HL-60 (cell line): Measurements from ENCODE around the gene KIAA1217.

Source experiments
- GABPA ChIP-seq: IDR thresholded peaks from 2 replicates; pipeline ENCODE4 v1.6.1; 2012; ENCODE audit warnings: low read depth
- POLR2AphosphoS5 ChIP-seq: IDR thresholded peaks from 2 replicates; pipeline ENCODE4 v1.6.1; 2012; ENCODE audit warnings: low read depth
- SPI1 ChIP-seq: IDR thresholded peaks from 2 replicates; pipeline ENCODE4 v1.6.1; 2012; ENCODE audit warnings: low read depth, mild to moderate bottlenecking, borderline replicate concordance
- TF ChIP-seq, protein P1 (sequence below): IDR thresholded peaks from one replicate; pipeline ENCODE4 v1.5.1; 2011; ENCODE audit warnings: low read length, control low read depth, inconsistent platforms; ENCODE audit not compliant: insufficient read depth
- TF ChIP-seq, protein P2 (sequence below): IDR thresholded peaks from 2 replicates; pipeline ENCODE4 v1.6.1; 2012; ENCODE audit warnings: low read depth; ENCODE audit not compliant: insufficient replicate concordance

DNA sequence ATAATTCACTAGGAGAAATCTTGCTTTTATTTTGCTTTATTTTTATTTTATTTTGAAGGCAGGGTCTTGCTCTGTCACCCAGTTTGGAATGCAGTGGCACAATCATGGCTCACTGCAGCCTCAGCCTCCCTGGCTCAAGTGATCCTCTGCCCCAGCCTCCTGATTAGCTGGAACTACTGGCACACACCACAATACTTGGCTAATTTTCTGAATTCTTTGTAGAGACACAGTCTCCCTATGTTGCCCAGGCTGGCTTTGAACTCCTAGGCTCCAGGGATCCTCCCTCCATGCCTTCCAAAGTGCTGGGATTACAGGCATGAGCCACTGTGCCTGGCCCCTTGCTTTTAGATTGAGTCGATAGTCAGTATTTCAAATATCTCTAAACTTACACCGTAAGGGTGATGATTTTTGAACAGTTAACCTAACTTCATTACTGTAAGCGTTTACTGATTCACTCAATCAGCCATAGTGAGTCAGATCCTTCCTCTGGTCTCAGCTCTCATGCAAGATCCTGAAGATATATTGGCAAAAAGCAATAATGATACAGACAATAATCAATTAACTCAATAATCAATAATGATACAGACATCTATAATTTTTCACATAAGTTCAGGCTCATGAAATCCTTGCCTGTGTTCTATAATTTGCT lies 239.5 kb downstream of the KIAA1217 start:
- TF ChIP-seq, protein P1, sequence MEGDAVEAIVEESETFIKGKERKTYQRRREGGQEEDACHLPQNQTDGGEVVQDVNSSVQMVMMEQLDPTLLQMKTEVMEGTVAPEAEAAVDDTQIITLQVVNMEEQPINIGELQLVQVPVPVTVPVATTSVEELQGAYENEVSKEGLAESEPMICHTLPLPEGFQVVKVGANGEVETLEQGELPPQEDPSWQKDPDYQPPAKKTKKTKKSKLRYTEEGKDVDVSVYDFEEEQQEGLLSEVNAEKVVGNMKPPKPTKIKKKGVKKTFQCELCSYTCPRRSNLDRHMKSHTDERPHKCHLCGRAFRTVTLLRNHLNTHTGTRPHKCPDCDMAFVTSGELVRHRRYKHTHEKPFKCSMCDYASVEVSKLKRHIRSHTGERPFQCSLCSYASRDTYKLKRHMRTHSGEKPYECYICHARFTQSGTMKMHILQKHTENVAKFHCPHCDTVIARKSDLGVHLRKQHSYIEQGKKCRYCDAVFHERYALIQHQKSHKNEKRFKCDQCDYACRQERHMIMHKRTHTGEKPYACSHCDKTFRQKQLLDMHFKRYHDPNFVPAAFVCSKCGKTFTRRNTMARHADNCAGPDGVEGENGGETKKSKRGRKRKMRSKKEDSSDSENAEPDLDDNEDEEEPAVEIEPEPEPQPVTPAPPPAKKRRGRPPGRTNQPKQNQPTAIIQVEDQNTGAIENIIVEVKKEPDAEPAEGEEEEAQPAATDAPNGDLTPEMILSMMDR: no peak
- TF ChIP-seq GABPA: no peak
- no peak for TF ChIP-seq POLR2AphosphoS5
- TF ChIP-seq, protein P2, sequence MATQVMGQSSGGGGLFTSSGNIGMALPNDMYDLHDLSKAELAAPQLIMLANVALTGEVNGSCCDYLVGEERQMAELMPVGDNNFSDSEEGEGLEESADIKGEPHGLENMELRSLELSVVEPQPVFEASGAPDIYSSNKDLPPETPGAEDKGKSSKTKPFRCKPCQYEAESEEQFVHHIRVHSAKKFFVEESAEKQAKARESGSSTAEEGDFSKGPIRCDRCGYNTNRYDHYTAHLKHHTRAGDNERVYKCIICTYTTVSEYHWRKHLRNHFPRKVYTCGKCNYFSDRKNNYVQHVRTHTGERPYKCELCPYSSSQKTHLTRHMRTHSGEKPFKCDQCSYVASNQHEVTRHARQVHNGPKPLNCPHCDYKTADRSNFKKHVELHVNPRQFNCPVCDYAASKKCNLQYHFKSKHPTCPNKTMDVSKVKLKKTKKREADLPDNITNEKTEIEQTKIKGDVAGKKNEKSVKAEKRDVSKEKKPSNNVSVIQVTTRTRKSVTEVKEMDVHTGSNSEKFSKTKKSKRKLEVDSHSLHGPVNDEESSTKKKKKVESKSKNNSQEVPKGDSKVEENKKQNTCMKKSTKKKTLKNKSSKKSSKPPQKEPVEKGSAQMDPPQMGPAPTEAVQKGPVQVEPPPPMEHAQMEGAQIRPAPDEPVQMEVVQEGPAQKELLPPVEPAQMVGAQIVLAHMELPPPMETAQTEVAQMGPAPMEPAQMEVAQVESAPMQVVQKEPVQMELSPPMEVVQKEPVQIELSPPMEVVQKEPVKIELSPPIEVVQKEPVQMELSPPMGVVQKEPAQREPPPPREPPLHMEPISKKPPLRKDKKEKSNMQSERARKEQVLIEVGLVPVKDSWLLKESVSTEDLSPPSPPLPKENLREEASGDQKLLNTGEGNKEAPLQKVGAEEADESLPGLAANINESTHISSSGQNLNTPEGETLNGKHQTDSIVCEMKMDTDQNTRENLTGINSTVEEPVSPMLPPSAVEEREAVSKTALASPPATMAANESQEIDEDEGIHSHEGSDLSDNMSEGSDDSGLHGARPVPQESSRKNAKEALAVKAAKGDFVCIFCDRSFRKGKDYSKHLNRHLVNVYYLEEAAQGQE: no peak
- no peak for TF ChIP-seq SPI1
